Activated CD4-positive, alpha-beta T cell treated with anti-CD3 and anti-CD28 coated beads, Interleukin-2, amount 50 U/mL, for 16 hours (primary cell): Measurements from ENCODE around the gene TLE1.

ENCODE experiments used
- DNase-seq: peaks from one replicate; pipeline ENCODE4 v3.0.0-alpha.2; 2020

Gene TLE1

DNA sequence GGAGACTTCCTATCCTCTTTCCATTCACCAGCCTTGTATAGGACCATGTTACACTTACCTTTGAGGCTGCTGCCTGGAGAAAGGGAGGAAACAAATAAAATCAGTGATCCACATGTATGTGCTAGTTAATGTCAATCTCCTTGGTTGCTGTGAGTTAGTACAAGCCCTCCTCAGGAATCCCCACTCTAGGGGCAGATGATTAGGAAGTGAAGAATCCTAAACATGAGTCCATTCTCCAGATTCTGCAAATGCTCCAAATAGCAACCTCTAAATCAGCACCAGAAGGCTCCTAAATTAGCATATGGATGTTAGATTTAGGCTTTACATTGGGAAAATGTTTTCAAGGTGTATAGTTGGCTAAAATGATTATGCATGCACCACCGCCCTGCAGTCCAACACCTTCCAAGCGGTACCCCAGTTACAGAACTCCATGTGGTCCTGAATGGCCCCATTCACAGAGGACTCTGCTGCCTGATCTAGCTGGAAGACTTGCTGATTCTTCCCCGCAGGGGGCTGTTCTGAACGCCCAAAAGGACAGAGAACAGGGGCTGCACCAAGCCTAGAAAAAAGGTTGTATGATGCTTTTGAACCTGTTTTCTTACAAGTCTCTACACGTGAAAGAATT lies 123.2 kb downstream of the TLE1 start:
- no peak for DNase-seq

DNA sequence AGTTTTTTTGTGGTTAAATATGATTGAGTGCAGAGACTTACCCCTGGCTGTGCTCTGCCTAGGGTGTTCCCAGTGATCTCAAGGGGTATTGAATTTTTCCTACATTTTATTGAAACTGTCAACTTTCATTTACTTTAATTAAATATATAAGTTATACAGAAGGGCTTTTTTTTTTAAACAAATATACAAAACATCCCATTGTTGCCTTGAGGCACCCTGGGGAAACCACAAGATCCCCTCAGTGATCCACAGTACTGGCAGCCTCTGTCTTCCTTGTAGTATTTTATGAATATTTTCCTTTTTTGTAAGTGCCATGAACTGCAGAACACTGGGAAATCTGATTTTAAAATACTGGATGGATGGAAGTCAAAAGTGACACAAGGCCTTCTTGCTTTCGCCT lies 123.7 kb downstream of the TLE1 start:
- DNase-seq: no peak

DNA sequence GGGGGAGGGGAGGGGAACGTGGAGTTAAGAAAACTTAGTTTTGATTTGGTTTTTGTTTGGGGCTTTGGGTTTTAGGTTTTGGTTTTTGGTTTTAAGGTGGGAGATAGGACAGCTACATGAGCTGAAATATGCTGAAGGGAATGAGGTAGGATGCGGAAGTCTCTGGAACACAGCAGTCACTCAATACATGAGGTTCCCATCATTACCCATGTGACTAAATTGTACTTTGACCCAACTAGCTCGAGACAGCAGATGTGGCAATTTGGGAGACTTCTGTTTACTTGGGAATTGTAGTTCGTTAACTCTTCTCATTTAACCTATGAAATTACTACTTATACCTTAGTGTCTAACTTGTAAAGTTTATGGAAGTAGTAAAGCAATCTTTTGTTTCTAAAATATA lies 124.2 kb downstream of the TLE1 start:
- no peak for DNase-seq

DNA sequence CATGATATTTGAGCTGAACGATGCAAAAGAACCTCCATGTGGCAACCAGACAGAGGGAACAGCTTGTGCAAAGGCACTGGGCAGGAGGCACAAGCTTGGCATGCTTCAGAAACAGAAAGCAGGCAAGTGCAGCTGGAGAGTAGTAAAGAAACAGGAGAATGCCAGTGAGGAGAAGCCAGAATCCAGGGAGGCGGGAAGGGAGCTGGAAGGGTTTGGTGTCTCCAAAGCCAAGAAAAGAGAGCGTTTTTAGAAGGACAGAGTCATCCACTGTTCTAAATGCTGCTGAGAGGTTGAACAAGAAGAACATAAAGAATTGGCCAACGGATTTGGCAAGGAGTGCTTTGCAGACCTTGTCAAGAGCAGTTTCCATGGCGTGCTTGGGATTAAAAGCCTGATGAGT lies 124.7 kb downstream of the TLE1 start:
- no peak for DNase-seq

DNA sequence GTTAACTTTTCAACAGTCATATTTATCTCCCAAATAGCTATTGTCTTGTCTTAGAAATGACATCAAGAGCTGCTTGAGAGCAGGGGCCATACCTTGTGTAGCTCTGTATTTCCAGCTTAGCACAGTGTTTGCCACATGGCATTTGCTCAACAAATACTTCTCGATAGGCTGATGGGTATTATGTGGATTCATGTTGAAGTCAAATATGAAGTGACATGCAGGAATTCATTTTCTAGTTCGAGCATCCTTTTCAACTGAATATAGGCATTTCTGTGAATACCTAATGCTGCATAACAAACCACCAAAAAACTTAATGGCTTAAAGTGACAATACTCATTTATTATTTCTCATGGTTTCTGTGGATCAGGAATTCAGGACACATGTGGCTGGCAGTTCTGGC lies 125.6 kb downstream of the TLE1 start:
- no peak for DNase-seq

DNA sequence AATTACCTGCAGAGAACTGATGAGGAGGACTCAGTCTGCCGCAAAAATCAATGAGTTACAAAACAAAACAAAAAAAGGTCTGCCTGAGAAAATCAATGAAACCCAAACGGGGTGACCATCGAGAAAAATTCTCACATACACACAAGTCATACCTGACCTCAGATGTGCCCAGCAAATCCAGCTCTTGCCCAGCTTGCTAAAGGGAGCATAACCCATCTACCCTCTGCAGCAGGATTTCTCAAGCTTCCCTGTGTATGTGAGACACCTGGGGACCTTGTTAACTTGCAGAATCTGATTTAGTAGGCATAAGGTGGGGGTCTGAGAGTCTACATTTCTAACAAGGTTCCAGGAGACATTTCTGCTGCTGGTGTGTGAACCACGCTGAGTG lies 126.3 kb downstream of the TLE1 start:
- no peak for DNase-seq

DNA sequence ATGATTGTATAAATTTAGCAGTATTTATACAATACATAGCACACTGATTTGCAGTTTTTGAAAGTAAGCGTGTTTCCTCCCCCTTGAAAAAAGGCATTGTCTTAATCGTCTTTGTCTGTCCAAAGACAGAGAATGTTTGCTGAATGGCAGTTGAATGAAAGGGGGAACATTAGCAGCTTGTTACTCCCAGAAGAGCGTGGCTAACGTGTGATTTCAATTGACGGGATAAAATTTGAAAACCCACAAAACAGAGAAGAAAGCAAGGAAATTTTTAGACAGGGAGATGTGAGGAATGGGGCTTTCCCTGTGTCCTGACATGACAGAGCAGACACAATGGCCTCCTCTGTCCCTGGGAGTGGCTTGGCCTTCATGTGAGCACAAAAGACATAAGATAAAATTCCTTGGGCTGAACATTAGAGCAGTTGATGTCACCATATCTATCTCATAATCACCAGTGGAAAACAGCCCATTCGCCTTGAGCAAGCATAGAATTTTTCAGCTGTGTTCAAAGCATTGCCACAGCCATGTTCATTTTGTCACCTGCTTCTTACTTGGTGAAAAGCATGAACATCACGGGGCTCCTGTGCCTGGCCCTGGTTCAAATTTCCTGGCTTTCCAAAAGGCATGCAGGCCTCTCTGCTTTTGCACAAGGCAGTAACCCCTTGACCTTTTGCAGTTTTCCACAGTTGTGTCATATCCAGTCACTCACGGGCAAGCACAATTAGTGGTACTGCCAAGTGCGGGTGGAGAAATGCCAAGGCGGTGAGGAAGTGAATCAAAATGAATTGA lies 126.9 kb downstream of the TLE1 start:
- DNase-seq: no peak

DNA sequence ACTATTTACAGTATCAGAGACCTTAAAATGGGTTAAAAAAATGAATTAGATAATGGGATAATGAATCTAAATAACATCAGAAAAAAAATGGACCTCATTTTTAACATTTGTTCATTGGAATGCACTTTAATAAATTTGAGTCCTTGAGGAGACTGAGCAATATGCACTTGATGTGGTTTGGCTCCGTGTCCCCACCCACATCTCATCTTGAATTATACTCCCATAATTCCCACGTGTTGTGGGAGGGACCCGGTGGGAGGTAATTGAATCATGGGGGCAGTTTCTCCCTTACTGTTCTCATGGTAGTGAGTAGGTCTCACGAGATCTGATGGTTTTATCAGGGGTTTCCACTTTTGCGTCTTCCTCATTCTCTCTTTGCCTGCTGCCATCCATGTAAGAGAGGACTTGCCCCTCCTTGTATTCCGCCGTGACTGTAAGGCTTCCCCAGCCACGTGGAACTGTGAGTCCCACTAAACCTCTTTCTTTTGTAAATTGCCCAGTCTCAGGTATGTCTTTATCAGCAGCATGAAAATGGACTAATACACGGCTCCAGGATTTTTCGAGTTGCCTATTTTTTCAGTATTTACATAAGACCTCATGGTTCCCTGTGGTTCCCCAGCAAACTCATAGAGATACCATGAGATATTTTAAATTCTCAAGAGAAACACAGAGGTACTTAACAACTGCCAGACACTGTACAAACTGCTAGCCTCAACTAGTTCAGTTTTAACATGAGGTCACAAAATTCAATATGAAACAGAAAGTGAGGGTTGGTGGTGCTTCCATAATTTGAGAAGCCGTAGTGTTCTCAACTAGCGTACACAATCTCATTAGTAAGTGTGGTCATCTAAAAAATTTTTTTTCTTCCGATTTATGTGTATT lies 128.3 kb downstream of the TLE1 start:
- DNase-seq: no peak

DNA sequence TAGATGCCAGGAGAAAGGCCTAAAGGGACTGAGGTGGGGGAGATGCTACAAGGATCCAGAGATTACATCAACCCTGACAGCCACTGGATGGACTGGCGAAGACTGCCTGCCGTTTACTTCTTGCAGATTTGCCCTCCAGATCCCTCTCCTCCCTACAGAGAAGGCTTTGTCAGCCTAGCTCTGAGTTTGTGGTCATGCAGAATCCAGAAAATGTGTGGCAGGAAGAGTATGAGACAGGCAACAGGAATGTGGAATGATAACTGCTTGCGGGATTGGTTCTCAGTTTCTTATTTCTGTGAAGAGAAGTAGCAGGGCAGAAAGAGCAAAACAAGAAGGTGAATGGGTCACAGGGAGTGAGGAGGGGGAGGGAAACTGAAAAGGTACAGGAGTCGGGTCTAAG lies 129.6 kb downstream of the TLE1 start:
- no peak for DNase-seq

DNA sequence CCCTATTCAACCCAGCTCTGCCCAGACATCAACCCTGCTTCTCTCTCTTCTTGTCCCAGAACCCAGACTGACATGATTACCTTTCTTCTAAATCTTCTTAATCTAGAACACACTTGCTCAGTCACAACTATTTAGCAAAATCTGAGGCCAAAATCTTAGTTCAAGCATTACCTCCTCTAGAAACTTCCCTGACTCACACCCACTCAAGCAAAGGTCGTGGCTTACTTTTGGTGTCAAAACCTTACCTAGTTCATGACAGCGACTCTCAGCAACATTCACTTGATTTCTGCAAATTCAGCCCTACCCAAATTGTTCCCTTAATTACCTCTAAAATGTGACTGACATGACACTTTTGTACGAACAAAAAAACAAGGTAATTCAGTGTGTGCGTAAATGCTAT lies 130.2 kb downstream of the TLE1 start:
- no peak for DNase-seq

DNA sequence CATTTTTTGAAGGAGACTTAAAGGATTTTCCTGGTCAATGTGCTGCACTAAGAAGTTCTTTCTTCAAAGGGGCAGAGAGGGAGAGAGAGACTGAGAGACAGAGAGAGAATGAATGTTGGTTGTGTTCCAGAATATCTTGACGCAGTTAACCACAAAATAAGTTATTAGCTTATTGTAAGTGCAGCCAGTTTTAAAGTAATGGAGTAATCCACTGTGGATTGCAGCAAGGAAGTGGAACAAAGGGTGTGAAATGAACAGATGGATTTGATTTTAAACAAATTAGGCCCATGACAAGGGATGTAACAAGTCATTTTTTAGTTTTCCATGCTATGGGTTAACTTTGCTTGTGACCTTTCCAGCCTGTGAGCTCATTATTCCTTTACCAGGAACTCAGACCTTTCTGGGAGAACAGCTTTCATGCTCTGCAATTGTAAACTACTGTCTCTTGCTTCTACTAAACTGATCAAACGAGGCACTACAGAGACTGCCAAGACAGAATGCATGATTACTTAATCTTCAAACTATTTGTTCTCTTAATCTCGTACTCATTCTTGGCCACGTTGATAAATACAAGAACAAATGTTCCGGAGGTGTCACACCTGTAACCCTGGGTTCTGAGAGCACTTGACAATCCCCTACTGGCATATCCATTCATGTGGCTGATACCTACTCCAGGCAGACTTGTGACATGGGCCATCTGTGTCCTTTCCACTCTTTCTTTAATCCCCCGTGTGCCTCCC lies 131.1 kb downstream of the TLE1 start:
- no peak for DNase-seq

DNA sequence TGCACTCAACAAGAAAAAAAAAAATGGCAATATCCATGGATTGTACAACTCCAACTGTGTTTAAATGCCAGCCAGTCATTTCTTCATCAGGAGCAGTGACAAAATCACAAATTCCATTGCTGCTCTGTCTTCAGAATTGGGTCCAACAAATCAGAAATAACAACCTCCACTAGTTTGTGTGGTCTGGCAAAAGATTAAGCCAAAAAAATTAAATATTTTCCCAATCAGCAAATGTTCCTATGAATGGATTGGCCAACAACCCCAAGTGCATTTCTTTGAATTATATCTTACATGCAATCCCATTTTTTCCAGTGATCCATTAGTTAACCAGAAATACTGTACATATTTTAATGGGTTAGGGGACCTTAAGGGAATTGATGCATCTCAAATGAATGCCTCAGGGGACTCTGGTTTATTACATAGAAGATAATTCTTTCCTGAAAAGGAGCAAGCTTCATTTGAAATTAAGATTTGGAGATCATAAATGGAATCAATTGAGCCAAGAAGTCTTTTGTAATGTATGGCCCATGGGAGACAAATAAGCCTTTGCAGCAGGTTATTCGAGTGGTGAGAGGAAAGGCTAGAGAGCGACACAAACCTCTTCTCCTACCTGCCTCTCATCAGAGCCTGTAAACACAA lies 131.8 kb downstream of the TLE1 start:
- no peak for DNase-seq

DNA sequence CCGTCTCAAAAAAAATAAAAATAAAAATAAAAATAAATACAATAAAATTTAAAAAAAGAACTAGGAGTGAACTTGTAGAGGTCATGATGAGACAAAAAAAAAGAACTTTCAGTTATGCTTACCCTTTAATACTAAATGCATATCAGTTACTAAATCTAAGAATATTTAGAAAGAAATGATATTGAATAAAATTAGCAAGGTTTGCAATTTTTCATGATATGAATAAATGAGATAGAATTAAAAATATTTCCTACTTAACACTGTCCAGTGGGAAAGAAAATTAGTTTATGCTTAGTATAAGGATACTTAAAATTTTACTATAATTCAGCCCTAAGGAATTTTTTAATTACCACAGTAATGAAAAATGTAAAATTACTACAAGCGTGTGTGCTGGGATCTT lies 132.4 kb downstream of the TLE1 start:
- no peak for DNase-seq

DNA sequence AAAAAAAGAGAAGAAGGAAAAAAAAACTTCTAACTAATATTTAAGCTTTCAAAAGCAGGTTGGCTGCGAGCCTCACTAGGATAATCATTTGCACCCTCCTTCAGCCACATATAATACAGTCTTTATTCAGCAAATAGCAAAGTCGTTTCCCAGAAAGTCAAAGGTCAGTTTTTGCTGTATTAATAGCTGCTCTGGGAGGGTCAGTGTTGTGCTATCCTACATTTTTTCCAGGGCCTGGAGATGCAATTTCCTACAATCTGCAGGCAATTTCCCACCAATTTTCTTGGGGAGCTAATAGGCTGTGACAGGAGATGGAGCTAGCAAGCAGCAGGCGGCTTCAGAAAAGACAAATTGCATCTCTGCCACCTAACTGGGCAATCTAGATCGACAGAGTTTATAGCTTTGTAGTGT lies 136.8 kb downstream of the TLE1 start:
- DNase-seq: no peak

DNA sequence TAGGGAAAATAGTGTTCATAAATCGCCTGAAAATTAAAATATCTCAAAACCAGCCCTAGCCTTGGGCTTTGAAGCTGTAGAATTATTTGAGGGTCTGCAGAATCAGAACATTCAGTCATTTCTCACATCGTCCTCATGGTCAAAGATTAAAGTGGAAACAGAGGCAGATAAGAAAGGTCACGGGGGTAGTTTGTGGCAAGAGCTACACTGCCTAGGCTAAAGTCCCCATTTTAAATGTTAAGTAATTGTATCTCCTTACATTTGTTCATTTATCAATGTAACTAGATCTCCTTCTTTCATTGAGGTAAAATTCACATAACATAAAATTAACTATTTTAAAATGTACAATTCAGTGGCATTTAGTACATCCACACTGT lies 139.2 kb downstream of the TLE1 start:
- no peak for DNase-seq

DNA sequence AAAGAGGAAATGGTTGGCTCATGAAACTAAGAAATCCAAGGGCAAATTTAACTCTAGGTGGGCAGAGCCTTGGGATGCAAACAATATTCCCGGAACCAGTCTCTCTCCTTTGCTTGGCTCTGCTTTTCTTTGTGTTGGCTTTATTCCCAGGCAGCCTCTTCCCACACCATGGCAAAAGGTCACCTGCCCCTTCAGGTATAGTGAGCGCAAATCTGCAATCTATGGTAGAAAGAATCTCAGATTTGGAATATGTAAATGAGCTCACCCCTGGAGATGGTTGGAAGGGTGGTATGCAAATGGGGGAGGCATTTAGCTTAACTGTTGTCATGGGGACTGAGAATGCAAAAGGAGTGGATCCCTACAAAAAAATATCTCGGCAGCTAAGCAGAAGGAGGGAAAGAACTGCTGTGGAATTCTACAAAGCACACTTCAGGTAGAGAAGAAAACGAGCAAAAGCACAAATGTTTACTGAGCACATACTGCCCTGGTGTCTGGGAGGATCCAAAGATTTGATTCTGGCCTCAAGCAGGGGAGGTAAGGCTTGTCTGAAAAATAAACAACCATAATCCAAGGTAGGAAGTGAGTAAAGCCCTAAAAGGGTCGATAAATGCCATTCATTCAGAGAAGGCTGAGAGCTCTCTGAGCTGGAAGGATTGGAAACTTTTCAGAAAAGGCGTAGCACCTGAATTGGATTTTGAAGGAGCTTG lies 139.7 kb downstream of the TLE1 start:
- no peak for DNase-seq

DNA sequence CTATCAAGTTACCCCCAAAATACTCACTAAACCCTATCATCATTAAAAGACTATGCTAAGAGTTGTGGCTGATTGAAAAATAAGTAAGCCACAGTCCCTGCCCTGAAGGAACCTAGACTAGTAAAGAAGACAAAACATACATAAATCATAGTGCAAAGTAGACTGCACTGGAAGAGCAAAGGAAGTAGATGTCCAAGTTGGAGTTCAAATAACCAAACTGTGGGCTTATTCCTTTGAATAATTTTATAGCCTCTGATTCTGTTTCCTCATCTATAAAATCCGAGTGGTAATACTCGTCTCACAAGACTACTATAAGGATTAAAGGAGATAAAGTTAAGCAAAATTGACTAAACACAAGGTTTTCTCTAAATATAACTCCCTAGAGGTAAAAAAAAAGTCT lies 140.4 kb downstream of the TLE1 start:
- no peak for DNase-seq

DNA sequence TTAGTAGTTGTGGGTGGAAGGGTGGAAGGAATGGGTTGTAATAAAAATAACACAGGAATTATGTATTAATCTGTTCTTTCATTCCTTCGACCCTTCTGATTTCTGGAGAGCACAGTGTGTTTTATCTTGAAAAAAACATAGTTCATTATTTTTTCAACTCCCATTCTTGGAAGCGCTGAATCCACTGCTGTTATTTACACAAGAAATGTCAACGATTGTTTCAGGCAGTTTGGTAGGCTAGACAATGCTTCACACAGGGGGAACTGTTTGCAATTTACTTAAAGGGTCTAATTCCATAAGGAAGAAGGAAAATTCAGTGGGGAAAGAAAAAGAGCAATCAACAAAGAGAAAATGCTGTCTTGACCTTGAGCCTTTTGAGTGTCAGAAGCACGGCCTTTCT lies 142.9 kb downstream of the TLE1 start:
- DNase-seq: no peak

DNA sequence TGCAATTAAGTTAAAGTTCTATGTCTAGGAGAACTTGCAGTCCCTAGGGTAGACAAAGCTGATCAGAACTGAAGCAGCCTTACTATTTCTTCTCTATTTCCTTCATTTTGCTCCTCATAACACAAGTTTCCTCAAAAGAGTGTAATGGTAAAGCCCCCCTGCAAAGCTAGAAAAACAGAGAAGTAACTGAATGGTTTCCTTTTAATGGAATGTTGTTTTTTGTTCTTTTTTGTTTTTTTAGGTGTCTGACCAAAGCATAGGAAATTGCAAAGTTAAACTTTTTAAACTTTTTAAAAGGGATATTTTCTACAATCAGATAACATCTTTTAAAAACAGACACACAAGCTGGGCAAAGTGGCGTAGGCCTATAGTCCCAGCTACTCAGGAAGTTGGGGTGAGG lies 145.7 kb downstream of the TLE1 start:
- no peak for DNase-seq

DNA sequence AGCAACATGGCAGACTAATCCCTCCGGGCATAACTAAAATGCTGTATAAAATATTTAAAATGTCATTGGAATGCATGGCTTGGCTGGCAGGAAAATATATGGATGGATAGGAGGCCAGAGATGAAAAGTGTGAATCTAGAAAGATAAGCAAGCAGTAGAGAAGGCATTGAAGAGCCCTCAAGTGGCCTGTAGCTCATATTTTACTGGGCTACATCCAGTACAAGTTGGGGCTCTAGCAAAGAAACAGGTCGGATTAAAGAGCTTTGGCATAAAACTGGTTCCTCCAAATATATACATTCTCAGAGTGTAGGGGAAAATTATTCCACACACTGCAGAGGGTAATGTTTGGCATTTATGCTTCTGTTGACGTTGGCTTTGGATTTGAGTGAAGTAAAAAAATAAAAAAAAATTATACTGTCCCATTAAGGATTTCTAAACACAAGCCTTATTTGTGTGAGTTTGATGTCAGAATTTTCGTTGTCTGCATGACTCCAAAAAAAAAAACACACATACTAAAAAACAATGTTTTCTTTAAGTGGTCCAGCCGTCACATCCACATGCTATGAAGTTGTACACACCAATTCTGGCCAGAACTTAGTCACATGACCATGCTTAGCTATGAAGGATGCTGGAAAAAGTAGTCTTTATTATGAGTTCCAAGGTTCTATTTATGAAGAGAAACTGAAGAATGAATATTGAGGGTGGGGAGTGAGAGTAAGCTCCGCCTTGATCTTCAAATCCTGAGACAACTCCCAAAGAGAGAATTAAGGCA lies 147.0 kb downstream of the TLE1 start:
- no peak for DNase-seq

DNA sequence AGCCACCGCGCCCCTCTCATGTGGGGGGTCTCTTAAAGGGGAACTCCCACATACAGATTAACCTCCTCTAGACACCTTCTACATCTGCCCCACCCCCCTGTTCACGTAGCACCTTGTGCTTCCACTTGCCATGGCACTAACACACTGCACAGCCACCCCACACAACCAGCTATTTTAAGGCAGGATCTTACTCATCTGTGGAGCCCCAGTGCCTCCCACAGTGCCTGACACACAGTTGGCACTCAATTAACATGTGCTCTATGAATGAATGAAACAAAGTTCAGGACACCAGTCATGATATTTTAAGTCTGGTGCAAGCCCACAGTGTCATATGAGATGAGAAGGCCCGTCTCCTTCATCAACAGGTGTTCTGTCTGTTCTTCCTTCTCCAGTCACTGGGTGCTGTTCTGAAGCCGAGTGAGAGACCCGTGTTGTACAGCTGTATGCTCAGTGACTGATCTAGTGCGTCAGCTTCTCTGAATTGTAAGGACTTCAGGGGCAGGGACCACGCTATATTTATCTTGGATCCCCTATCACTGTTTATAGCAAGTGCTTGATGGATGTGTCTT lies 149.1 kb downstream of the TLE1 start:
- no peak for DNase-seq
